GM21529 (cell line): ENCODE measurements around the gene MGLL.

Experiments used
- ATAC-seq: cut with Tn5 transposase; IDR thresholded peaks from one replicate; pipeline ENCODE4 v1.9.1; 2021; ENCODE audit not compliant: unreplicated experiment

MGLL gene

GRCh38 chr3:127791221-127791913 is 30.9 kb downstream of the MGLL start:
- peak; percentile 87 for ATAC-seq

- ATAC-seq = no peak
Observed at GRCh38 chr3:127790882-127791183, 31.5 kb downstream of the MGLL start.

GRCh38 chr3:127789990-127790881 is 32.1 kb downstream of the MGLL start:
- ATAC-seq = no peak

- no peak for ATAC-seq
Observed at GRCh38 chr3:127789051-127789450, 33.3 kb downstream of the MGLL start.

DNA sequence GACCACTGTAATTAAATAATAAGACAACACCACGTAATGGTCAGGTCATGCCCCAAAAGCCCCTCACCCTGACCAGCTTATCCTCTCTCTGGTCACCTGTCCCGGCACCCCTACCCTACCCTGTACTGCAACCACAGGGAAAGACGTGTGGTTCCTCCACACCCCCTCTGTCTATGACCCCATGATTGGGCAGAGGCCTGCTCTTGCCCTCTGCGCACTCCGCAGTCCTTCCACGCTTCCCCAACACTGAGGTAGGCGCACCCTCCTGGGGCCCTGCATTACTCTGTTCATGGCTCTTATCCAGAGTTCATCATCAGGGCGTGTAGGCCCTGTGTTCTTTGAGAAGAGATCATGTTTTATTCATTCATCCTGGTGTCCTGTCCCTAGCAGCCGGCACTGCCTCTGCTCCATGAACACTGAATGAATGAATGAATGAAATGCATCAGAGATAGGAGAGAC is 33.8 kb downstream of the MGLL start:
- ATAC-seq = no peak

- no peak for ATAC-seq
Observed at GRCh38 chr3:127787571-127788365, 34.5 kb downstream of the MGLL start.

DNA sequence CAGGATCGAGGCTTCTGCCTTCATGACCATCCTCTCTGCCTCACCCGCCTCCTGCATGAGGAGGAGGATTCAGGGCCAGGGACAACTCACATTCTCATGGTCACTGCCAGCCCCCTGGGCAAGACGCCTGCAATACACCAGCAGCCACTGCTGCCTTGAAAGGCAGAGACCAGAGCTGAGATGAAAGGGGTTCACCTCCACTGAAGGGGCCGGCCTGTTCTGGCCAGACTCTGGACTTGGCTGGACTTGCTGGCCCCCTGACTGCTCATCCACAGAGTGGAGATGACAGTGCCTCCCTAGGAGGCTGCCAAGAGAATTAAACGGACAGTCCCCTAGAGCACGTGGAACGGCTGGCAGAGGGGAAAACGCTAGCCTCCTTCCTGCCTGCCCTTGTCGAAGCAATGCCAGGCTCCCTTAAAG is 35.2 kb downstream of the MGLL start:
- no peak for ATAC-seq

DNA sequence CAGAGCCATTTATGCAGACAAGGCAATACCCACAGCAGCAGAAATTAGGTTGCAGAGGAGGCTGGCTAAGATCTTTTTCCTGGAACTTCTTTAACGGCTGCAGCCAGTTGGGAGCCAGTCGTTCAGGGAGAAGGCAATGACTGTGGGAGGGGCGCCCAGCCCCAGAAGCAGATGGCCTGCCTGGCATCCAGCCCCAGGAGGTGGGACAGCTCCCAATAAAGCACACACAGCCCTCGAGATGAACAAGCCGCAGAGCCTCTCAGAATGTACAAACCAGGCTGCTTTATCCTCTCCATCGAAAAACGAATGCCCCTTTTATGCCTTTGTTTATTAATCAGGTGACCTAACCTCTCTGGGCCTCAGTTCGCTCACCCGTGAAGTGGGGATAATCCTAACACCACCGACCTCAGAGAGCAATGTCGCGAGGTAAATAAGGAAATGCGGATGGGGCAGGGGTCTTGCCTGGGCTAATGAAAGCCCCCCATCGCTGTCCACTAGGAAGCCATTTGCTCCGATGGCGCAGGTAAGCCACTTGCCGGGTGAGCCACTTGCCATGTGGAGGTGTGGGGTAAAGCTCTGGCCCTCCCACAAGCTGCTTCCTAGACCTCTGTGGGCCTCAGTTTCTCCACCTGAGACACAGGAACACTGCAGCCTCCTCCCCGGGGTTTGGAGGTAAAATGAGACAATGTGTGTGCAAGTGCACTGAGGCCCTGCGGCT is 35.8 kb downstream of the MGLL start:
- ATAC-seq = no peak

DNA sequence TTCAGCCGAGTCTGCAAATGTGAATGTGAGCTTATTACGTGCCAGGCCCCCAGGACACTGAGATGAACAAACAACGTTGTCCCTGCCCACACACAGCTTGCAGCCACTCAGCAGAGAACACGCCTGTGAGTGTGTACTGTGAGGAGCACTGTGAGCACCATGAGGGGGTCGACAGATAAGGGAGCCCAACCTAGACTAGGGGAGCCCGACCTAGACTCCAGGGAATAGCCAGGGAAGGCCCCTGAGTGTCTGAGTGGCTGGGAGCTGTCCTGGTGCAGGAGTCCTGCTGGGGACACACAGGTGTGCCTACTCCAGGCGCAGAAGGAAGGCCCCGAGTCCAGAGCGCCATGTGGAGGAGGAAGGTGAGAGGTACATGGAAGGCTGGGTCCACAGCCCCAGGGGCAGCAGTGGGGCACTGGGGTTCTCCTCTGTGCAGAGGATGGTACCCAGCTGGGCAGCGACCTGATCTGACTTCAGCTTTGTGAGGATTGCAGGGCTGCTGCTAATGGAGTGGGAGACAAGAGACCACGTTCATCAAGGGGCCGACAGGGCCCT is 36.5 kb downstream of the MGLL start:
- no peak for ATAC-seq

DNA sequence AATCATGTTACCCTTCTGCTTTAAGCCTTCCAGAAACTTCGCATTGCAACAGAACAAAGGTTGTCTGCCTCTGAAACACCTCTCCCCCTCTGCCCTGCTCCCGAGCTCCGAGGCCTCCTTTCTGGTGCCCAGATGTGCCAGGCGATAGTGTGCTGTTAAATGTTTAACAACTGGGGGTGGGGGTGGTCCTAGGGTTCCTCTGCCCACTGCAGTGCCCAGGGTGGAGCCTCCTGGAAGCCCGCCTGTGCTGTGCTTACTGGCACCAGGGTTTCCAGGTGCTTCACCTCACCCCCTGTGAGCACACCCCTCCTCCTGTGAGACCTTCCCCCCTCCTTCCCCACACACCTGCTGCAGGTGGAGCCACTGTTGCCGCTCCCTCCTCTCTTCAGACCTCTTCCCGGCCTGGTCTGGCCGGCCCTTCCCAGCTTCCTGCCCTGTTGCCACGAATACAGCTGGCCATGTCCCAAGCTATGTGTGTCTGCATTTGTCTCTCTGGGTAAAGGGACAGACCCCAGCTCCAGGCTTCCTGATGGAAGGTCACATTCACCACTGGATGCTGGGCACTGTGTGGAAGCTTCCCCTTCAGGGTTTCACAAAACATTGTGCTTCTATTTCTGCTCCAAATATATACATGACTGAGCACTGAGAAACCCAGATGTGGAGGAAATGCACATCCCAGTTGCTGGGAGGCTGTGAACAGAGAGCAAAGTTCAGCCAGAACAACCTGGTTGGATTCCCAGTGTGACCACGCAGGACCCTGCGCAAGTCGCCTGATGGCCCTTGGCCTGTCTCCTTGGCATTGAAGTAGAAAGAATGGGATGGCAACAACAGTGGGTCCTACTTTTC is 37.2 kb downstream of the MGLL start:
- no peak for ATAC-seq

DNA sequence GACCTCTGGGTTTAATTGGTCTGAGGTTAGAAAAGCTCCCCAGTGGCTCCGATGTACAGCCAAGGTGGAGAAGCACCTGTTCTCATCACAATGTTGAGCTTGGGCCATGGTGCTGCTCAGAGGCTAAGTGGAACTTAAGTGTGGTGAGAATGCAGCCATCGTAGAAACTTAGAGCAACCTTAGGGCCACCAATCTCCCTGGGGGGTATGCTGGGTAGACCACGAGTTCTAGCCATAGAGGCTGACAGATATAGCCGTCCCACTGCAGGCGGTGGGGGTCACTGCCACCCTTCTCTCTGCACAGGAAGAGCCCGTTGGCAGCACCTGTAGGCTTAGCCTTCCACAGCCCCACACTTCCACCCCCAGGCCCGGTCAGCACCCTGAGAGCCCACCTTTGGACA is 38.0 kb downstream of the MGLL start:
- ATAC-seq = no peak

DNA sequence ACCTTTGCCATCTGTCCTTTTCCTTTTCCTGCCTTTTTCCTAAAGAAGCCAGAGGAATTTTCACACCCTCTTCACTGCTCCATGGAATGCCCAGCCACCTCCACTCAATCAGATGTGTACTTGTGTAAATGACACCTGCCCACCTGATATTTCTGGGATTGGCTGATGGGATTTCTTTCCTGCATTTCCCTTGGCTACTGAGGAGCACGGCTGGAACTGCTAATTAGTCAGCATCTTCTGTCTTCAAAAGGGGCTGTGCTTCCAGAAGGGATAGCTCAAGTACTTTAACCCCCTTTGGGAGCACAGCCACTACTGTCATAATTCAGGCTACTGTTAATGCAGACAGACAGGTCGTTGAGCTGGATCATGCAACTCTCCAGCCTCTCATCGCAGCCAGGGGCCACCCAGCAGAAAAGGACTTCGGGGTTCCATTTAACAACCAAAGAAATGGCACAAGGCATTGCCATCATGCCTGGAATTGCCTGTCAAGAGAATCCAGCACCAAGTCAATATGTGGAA is 38.6 kb downstream of the MGLL start:
- ATAC-seq = no peak

GRCh38 chr3:127783166-127783565 is 39.1 kb downstream of the MGLL start:
- no peak for ATAC-seq

DNA sequence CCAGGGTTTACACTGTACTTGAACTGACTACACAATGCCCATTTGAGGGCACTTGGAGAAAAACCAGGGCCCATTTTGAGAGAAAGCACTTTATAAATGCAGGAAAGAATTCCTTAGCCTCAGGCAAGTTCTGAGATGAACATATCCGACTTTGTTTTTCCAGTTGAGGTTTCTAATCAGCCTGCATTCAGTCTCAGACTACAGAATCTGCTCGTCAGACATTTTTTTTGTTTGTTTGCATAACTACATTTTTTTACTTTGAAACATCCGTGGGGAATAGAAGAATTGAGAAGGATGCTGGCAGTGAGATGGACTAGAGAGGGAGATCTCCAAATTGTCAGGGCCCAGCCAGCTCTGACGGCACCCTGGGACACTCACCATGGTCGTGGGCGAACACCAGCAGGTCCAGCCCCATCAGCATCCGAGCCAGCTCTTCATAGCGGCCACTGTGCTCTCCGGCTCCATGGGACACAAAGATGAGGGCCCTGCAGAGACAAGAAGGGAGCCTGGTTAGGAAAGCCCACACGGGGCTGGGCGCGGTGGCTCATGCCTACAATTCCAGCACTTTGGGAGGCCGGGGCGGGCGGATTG is 40.8 kb downstream of the MGLL start:
- no peak for ATAC-seq

DNA sequence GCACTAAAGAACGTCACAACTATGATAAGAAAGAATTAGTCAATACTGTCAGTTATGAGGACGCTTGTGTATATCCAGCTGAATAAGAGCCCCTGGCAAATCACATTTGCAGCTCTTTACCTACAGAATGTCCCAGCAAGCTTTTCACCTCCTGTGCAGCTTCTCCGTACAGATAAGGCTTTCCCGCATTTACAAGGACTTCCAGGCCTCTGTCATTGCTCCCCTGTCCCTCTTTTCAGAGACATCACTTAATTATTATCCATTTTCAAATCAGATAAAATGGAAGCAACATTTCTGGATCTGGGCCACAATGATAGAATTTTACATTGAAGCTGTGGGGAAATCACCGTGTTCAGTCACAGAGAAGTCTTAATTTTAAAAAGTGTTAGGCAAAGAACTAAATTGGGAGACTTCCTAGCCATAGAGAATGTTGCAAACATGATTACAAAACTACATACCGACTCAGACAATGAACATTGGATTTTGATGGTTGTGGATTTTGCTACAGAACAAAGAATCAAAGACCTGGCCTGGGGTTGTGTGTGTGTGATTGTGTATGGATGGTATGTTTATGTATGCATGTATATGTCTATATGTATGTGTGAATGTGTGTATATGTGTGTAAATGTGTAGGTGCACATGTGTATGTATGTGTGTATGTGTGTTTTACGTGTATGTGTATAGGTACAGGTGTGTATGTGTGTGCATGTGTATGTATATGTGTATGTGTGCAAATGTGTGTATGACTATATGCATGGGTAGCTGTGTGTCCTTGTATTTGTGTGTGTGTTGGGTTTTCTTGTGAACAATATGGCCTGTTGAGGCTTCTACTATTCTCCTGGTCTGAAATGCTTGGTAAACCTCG is 41.5 kb downstream of the MGLL start:
- no peak for ATAC-seq

DNA sequence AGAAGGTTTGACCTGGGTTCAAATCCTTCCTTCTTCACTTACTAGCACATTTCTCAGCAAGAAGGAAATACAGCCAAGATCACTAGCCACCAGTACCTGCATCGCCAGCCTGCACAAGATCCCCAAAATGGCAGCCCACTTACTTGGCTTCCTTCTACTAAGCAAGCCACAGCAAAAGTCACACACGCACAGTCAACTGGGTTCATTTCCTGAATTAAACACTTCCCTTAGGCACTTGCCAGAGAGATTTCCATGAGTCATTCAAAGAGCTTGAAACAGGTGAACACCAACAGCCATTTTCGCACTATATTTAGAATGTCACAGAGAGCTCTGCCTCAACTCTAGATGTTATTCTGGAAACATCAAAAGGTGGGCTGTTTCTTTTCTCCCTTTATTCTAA is 42.6 kb downstream of the MGLL start:
- ATAC-seq = peak; percentile 59

- no peak for ATAC-seq
Observed at GRCh38 chr3:127777921-127778656, 44.2 kb downstream of the MGLL start.

DNA sequence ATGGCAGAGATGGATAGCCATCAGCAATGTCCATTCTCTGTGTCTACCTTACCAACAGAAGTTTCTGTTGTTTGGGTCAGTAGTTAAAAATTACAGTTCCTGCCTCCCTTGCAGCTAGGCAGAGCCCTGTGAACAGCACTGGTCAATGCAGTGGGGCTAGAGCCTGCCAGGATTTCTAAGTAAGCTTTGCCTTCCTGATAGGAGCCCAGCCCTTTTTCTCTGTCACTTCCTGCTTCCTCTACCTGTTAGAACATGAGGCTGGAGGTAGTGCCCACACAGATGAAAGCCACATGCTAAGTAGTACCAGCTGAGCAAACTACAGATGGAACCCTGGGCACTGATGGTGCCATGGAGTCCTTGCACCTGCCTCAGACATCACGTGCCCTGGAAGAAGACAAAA is 45.0 kb downstream of the MGLL start:
- ATAC-seq = no peak
